GM21825 (cell line): ENCODE measurements around the gene CCDC102B.
"Not testable (repeated sequence)": the region's sequence is repeated elsewhere in the genome, so short reads cannot be mapped to it uniquely, and the experiment has no call there.

Experiments
- ATAC-seq: cut with Tn5 transposase; IDR thresholded peaks from one replicate; pipeline ENCODE4 v1.9.1; 2021; ENCODE audit warnings: mild to moderate bottlenecking, moderate library complexity; ENCODE audit not compliant: unreplicated experiment

Gene CCDC102B

GRCh38 chr18:68797871-68798270, at the start of gene CCDC102B:
CCDC102B (plus strand) TSS chr18:68798080; CDS start chr18:68836764, 38,684 bp downstream.
- no peak for ATAC-seq

- ATAC-seq: no peak
These were observed 40.8 kb upstream of the CCDC102B start for GRCh38 chr18:68757126-68757525.

GRCh38 chr18:68759308-68759707, 38.6 kb upstream of the CCDC102B start:
- ATAC-seq: no peak

GRCh38 chr18:68763083-68763482, 34.8 kb upstream of the CCDC102B start:
- ATAC-seq: no peak

- no peak for ATAC-seq
These were observed 33.9 kb upstream of the CCDC102B start for GRCh38 chr18:68764016-68764415.

- no peak for ATAC-seq
These were observed 31.4 kb upstream of the CCDC102B start for GRCh38 chr18:68766433-68766832.

GRCh38 chr18:68769461-68769860, 28.4 kb upstream of the CCDC102B start:
- no peak for ATAC-seq

- ATAC-seq: no peak
These were observed 25.6 kb upstream of the CCDC102B start for GRCh38 chr18:68772268-68772667.

GRCh38 chr18:68778280-68778886, 19.5 kb upstream of the CCDC102B start:
- ATAC-seq: no peak

GRCh38 chr18:68779169-68779568, 18.7 kb upstream of the CCDC102B start:
- ATAC-seq: no peak

- no peak for ATAC-seq
These were observed 16.9 kb upstream of the CCDC102B start for GRCh38 chr18:68780802-68781635.

- ATAC-seq: no peak
These were observed 14.4 kb upstream of the CCDC102B start for GRCh38 chr18:68783506-68783905.

- no peak for ATAC-seq
These were observed 13.8 kb upstream of the CCDC102B start for GRCh38 chr18:68784071-68784470.

GRCh38 chr18:68790290-68790689, 7.6 kb upstream of the CCDC102B start:
- not testable (repeated sequence) for ATAC-seq

GRCh38 chr18:68791801-68792200, 6.1 kb upstream of the CCDC102B start:
- ATAC-seq: no peak

GRCh38 chr18:68793951-68794350, 3.9 kb upstream of the CCDC102B start:
- no peak for ATAC-seq

GRCh38 chr18:68796936-68797690, 767 bp upstream of the CCDC102B start:
- no peak for ATAC-seq

- ATAC-seq: no peak
These were observed 2.2 kb downstream of the CCDC102B start for GRCh38 chr18:68800075-68800474.

- no peak for ATAC-seq
These were observed 5.5 kb downstream of the CCDC102B start for GRCh38 chr18:68803356-68803755.

GRCh38 chr18:68817584-68817983, 19.7 kb downstream of the CCDC102B start:
- no peak for ATAC-seq

GRCh38 chr18:68818584-68818983, 20.7 kb downstream of the CCDC102B start:
- no peak for ATAC-seq

GRCh38 chr18:68822926-68823325, 25.0 kb downstream of the CCDC102B start:
- no peak for ATAC-seq
